Measurements from ENCODE around the gene SPEF2. TPM values are rescaled to one million over a fixed set of nuclear protein-coding genes. Genes with fewer than 3 reads are reported as not detected.

Gene SPEF2
- total RNA-seq, 3 donors from 2014 or later, result 3.7 to 6.9 (median 4.2) TPM

DNA sequence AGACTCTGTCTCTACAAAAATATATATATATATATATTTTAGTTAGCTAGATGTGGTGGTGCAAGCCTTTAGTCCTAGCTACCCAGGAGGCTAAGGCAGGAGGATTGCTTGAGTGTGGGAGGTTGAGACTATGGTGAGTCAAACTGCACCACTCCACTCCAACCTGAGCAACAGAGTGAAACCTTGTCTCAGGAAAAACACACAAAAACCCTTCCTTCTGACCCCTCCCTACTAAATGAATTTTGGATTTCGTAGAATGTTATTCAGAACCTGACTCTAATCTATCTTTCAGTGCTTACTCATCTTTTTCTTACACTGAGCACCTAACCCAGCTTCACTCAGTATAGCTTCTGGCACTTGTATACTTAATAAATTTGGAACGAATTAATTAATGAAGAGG is 203.8 kb downstream of the SPEF2 start:
- Histone ChIP-seq H3K36me3 (ENCODE audit: low read depth) (no peaks in the 10 kb centered on the region), H3K4me3 (no peak overlapping the region), H3K9me3 (no peaks in the 10 kb centered on the region), H3K4me1 (ENCODE audit: low read depth) (no peaks in the 10 kb centered on the region)
- no peak for ATAC-seq
- no peak for DNase-seq
- TF ChIP-seq, protein P1, sequence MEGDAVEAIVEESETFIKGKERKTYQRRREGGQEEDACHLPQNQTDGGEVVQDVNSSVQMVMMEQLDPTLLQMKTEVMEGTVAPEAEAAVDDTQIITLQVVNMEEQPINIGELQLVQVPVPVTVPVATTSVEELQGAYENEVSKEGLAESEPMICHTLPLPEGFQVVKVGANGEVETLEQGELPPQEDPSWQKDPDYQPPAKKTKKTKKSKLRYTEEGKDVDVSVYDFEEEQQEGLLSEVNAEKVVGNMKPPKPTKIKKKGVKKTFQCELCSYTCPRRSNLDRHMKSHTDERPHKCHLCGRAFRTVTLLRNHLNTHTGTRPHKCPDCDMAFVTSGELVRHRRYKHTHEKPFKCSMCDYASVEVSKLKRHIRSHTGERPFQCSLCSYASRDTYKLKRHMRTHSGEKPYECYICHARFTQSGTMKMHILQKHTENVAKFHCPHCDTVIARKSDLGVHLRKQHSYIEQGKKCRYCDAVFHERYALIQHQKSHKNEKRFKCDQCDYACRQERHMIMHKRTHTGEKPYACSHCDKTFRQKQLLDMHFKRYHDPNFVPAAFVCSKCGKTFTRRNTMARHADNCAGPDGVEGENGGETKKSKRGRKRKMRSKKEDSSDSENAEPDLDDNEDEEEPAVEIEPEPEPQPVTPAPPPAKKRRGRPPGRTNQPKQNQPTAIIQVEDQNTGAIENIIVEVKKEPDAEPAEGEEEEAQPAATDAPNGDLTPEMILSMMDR (IDR thresholded peaks at IDR 0.05), result no peak
- intact Hi-C loops (cut with DNase I, micrococcal nuclease), result no loop called here

DNA sequence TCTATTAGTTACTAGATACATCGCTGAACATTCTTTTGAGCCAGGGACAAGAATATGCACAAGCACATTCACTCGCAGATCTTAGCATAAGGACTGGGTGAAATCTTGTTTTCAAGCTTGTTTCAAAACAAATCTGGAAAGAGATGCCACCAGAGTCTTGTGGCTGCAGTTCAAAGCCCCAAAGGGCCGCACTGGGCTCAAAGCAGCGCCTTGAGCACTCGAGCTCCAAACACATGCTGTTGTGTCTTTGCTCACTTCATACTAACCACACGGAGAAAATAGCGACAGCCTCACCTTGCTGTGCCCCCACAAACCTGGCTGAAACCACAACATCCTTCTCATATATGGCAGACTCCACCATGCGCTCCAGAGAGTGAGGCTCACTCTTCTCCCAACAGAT is 204.8 kb downstream of the SPEF2 start:
- Histone ChIP-seq H3K36me3 (ENCODE audit: low read depth) (no peaks in the 10 kb centered on the region), H3K9me3 (no peaks in the 10 kb centered on the region), H3K4me1 (ENCODE audit: low read depth) (no peaks in the 10 kb centered on the region), H3K4me3 (no peak overlapping the region)
- TF ChIP-seq, protein P1 (IDR thresholded peaks at IDR 0.05), result no peak
- intact Hi-C loops (cut with DNase I, micrococcal nuclease), result no loop called here
- ATAC-seq (peak; percentile 71), DNase-seq (peak; percentile 20 to 53 (median 27))

DNA sequence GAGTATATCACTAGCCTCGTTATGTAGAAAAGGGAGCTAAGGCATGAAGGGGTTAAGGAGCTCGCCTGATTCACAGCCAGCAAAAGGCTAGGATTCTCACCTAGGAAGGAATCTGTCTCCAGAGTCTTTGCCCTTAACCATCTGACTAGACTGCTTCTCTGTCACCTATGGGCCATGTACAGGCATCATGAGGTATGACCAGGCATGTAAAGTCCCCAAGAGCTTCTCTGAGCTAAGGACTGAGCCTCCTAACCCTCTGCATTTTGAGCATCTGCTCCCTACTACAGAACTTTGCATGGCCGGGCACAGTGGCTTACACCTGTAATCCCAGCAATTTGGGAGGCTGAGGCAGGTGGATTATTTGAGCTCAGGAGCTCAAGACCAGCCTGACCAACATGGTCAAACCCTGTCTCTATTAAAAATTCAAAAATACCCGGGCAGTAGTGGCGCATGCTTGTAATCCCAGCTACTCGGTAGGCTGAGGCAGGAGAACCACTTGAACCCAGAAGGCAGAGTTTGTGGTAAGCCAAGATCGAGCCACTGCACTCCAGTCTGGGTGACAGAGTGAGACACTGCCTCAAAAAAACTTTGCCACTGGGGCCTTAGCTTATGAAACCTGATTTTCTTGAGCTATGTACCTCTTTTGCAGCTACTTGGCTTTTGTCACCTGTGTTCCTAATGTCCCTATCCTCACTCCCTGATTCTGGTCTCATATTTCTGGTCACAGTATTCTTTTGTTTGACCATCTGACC is 205.9 kb downstream of the SPEF2 start:
- TF ChIP-seq, protein P1 (IDR thresholded peaks at IDR 0.05), result no peak
- H3K4me3 ChIP-seq, result no peak overlapping the region
- no peaks in the 10 kb centered on the region for H3K36me3 ChIP-seq (ENCODE audit: low read depth)
- DNase-seq (no peak), ATAC-seq (no peak)
- intact Hi-C loops (cut with DNase I, micrococcal nuclease), result no loop called here
- no peaks in the 10 kb centered on the region for H3K4me1 ChIP-seq (ENCODE audit: low read depth)
- no peaks in the 10 kb centered on the region for H3K9me3 ChIP-seq

DNA sequence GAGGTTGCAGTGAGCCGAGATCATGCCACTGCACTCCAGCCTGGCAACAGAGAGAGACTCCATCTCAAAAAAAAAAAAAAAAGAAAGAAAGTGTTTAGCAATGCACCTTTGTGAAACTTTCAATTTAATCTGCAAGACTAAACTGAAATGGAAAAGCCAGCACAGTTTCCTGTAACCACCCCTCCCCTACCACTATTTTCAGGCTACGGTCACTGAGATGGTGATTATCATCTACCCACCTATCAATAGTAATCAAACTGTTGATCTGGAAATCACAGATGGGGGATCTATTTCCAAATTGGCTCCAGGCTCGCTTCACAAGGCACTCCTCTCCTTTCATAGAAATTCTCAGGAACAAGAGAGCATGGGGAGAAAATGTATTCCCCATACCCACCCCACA is 208.4 kb downstream of the SPEF2 start:
- Histone ChIP-seq H3K4me1 (ENCODE audit: low read depth) (no peaks in the 10 kb centered on the region), H3K36me3 (ENCODE audit: low read depth) (no peaks in the 10 kb centered on the region), H3K9me3 (no peaks in the 10 kb centered on the region), H3K4me3 (no peak overlapping the region)
- DNase-seq, result no peak
- TF ChIP-seq, protein P1 (IDR thresholded peaks at IDR 0.05), result no peak
- ATAC-seq, result no peak
- intact Hi-C loops (cut with DNase I, micrococcal nuclease), result no loop called here

DNA sequence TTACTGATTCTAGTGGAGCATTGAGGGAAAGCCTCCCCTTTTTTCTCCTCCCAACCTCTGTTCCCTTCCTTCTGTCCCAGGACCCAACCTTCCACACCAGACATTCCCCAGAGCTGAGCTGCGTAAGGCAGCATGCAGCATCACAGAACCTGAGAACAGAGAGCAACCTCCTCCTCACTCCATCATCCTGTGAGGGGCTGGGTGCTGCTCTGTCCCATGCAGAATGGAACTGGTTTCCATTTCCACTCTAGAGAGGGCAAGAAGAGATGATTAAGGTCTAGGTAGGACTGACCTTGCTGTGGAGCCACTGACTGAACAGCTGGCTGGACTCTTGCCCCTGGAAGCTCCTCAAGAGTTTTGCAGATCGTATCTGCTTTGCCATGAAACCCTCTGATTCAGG is 208.9 kb downstream of the SPEF2 start:
- no peak for DNase-seq
- H3K36me3 ChIP-seq (ENCODE audit: low read depth), result no peaks in the 10 kb centered on the region
- H3K4me1 ChIP-seq (ENCODE audit: low read depth), result no peaks in the 10 kb centered on the region
- no peak overlapping the region for H3K4me3 ChIP-seq
- TF ChIP-seq, protein P1 (IDR thresholded peaks at IDR 0.05), result no peak
- intact Hi-C loops (cut with DNase I, micrococcal nuclease), result no loop called here
- no peaks in the 10 kb centered on the region for H3K9me3 ChIP-seq
- ATAC-seq, result peak; percentile 9
